HUDEP-2 (cell line): Measurements from ENCODE around the gene PHLDB3.

Experiments used
- DNase-seq, 76 experiments: peaks; one replicate each; lab custom pipeline; 2025; ENCODE audit not compliant: unreplicated experiment in 76 of 76; lab: John Stamatoyannopoulos, UW

The PHLDB3 gene

DNA sequence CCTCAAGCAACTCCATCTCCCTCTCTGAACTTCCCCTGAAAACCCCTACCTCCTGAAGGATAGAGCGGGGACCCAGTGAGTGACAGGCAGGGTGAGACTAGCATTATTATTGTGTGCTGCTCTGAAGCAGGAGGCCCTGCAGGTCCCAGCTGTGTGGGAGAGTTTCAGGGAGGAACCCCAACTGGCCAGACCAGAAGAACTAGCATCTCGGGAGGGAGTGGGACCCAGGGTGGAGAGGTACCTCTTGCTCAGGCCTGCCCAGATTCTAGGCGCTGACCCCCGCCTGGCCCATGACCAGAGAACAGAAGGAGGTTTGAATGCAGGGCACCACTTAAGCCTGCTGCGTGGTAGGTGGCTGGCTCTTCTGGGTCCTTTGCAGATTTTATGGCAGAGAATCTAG lies 33.5 kb downstream of the PHLDB3 start:
- DNase-seq: no peak

DNA sequence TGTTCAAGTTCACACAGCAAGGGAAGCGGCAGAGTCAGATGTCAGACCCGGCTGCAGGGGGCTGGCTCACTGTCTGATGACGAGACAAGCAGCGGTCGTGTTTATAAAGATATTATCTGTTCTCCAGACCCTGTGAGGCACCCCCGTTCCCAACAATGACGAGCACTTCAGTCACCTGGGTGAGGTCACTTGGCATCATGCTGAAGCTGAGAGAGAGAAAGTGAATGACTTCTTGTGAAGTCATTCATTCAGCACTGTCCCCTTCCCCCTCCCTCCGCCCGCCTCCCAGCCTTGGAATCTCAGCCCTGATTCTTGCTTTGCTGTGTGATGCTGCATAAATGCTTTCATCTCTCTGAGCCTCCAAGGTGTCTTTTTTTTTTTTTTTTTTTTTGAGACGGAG lies 34.3 kb downstream of the PHLDB3 start:
- no peak for DNase-seq

DNA sequence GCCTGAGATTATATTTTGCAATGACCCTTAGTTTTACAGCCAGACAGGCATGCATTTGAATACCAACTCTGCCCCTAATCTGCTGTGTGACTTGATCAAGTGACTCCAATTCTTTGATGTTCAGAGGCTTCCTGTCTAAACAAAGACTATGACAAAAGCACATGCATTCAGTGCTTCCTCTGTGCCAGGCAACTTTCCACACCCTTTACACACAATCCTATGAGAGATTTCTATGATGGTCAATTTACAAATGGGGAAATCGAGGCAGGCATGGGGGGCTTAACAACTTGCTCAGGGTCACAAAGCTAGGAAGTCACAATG lies 35.4 kb downstream of the PHLDB3 start:
- no peak for DNase-seq

DNA sequence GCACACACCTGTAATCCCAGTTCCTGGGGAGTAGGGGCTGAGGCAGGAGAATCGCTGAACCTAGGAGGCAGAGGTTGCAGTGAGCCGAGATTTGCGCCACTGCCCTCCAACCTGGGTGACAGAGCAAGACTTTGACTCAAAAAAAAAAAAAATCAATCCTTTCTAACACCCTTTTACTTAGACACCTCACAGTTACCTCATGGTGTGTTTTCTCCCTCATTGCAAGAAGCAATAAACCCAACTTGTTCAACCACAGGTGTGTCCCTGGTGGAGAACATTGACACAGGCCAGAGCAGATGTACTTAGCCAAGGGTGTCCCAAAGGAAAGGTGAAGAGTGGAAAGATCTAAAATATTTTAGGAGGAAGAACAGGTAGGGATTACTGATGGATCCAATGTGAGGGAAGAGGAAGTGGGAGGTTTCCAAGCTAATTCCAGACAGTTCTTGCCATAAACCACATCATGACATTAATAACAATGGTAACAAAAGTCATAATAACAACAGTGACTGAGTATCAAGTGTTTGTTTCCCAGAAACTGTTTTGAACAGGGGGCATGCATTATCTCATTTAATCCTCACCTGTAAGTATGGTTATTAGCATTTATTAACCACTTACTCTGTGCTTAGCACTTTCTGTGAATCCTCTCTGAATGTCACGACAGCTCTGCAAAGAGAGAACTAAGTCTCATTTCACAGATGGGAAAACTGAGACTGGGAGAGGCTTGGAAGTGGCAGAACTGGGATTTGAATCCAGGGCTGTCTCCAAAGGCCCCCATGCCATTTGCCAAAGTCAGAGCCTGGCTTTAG lies 36.0 kb downstream of the PHLDB3 start:
- no peak for DNase-seq

DNA sequence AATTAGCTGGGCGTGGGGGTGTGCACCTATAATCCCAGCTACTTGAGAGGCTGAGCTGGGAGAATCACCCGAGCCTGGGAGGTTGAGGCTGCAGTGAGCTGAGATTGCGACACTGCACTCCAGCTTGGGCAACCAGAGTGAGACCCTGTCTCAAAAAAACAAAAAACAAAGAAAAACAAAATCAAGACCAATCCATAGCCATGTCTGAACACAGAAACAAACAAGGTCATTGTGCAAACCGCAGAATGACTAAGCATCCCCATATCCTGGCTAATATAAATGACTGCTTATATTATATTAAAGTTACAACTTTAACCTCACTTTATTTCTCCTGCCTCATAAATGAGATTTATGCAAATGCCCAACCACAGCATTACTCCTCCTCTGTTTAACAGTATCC lies 36.8 kb downstream of the PHLDB3 start:
- DNase-seq: no peak

DNA sequence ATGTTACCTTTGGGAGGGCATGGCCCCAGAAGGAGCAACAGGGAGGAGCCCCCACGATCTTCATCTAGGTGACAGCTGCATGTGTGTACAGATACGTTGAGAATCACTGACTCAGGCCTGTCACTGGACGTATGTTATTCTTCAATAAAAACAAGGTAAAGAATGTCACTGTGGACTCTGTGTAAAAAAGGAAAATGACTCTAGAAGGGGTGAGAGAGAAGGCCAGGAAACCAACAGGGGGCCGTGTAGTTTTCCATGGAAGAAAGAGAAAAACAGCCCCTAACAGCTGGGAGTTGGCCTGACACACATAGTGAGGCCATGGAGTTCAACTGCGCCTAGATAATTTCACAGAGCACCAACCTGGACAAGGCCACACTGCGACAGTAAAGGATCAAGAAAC lies 37.3 kb downstream of the PHLDB3 start:
- DNase-seq: no peak

DNA sequence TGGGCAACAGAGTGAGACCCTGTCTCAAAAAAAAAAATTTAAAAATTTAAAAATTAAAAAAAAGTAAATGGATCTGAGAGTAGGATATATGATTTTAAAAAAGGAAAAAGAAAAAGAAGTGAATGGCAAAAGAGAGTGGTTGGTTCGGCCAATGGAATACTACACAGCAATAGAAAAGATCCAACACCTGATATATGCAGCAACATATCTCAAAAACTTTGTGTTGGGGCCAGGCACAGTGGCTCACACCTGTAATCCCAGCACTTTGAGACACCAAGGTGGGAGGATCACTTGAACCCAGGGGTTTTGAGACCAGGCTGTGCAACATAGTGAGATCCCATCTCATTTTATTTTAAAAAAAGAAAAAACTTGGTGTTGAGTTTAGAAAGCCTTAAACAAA lies 37.8 kb downstream of the PHLDB3 start:
- no peak for DNase-seq

DNA sequence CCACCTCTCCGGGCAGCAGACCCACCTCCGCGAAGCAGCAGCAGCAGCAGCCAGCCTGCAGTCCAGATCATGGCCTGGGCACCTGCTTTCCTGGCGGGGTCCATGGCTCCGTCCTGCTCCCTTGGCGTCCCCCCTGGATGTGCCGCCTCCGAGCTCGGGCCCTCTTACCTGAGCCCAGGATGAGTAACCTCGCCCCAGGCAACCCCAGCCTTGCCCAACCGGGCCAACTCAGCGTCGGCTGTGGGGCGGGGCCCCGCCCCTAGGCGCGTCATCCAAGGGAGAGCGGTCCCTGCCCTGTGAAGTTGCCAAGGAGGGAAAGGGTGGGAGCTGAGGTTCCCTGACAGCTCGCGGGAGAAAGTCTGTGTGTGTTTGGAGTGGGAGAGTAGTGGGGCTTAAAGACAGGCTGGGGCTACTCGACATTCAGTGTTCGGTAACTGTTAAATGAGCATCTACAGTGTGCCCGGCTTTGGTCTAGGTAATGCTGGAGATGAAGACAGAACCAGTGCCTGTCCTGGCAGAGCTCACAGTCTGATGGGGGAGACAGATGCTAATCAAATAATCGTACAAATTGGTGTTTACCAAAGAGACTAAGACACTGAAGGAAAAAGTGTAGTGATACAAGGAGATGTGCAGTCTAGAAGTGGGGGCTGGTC lies 39.0 kb downstream of the PHLDB3 start, which contains the start of gene LYPD3:
LYPD3 (minus strand) TSS at position 141 of the 653 bp plus-strand sequence; CDS start at position 104, 37 bp downstream.
- DNase-seq: peak in 8 of 76 experiments; percentile 1 to 38 (median 17)

DNA sequence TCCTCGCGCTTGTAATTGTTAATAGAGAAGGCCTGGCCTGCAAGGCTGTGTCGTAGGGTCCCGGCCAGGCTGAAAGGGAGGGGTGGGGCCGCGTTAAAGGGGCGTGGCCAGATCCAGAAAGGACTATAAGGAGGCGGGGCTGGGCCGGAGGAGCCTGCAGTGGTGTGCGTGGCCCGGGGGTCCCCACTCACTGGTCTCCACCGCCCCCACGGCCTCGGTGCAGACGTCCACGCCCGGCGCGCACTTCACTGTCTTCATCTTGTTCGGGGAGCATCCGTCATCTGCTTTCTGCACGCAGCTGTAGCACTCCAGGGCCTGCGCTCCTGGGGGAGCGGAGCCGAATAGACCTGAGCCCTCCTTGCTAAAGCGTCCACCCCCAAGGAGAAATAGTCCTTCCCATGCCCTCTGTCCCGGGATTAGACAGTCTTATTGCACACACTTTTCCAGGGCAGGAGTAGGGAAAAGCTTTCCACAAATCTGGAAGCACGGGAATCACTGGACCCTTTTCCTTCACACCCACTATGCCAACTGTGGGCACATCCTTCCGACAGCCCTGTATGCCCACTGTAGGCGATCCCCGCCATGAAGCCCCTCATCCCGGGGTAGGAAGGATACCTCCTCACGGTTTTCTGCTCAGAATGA lies 40.3 kb downstream of the PHLDB3 start:
- peak in 16 of 76 experiments; percentile 61 to 84 (median 74) for DNase-seq

DNA sequence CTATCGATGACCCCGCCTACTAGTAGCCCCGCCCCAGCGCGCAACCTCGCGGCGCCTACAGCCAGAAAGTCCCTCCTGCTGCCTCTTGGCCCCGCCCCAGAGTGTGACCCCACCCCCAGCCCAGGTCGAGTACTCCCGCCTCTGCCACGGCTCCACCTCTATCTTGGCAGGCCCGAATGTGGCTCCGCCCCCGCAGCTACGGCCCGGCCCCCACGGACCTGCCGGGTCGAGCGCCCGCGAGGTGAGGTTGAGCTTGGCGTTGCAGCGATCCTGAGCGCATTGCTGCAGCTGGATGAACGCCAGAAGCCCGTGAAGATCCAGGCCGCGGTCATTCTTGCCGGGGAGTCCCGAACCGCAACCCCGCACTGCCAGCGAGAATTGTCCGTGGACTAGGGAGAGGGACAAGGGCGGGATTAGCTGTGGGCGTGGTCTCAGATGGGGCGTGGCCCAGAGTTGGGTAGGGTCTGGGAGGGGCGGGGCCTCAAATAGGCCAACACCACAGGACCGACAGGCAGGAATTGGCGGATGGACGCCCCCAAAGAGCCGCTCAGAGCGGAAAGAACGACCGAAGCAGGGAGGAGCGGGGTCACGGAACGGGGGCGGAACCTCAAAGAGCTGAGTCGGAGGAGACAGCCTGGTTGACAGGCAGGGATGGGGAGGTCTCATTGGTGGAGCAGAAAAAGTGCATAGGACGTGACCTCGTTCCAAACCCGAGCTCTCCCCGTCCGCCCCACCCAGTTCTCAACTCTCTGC lies 41.0 kb downstream of the PHLDB3 start:
- DNase-seq: peak; percentile 58 to 100 (median 99)

DNA sequence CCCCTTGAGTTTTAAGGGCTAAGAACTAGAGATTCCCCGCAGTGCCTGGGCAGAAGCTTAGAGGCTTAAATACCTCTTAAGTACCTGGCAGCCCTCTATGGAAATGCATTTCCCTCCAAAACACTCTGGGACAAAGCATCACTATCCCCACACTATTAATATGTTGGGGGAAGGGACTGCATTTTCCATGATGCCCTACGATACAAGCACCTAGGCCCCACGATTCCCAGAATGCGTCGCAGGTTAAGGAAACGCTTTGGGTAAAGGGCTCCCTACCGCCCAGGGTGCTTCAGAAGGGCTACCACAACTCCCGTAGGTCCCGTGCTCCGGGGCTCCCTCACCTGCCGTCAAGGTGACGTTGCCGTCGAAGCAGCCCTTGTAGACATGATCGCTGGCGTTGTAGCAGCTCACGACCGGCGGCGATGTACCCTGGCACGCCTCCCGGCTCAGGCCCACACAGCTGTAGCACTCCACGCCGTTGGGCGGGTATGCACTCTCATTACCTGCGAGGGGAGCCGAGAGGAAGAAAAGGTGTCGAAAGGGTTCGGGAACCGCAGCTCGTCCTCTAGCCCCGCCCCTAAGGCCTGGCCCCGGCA lies 41.7 kb downstream of the PHLDB3 start:
- no peak for DNase-seq

DNA sequence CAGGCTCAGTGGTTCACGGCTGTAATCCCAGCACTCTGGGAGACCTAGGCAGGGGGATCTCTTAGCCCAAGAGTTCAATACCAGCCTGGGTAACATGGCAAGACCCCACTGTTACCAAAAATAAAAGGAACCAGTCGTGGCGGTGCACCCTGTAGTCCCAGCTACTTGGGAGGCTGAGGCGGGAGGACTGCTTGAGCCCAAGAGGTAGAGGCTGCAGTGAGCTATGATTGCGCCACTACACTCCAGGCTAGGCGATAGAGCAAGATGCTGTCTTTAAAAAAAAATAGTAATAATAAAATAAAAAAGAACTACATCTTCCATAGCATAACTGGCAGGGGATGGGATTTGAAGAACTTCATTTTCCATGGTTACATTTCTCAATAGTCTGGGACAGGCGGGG lies 42.2 kb downstream of the PHLDB3 start:
- DNase-seq: no peak

DNA sequence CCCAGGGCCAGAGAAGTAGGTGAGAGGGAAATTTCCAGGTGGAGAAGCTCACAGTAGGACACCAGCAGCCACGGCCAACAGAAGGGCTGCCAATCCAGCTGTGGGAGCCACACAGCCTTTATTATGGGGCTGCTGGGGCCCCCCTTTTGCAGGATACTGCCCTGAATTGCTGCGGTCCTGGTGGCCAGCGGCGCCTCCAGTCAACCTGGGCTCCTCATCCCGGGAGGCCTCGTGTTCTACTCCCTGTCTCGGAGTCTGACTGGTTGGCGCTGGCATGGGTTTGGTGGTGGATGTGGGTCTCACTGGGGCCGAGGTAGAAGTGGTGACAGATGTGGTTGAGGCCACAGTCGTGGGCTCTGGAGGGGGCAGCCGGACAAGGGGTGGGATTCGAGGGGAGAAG lies 43.2 kb downstream of the PHLDB3 start:
- DNase-seq: no peak

DNA sequence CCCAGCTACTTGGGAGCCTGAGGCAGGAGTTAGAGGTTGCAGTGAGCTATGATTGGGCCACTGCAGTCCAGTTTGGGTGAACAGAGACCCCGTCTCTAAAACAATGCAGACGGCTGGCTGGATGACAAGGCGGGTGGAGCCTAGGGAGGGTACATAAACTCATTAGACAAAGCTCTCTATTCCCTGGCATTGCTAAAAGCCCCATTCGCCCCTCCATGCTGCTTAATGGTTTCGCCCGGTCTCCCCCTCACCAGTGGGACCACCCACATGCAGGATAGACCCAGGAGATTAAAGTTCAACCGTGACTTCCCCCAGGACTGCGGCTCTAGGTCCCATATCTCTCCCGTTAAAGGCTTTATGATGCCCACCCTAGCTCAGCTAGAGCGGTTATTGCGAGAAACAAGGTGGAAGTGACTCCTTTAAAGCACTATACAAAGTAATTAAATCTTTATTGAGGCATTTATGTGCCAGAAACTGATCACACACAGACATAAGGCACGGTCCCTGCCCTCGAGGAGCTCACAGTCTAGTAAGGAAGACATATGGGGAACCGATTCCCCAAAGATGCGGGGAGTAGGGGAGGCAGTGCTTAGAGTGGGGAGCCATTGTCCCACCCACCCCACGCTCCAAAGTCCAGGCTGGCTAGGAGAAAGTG lies 44.1 kb downstream of the PHLDB3 start:
- no peak for DNase-seq

DNA sequence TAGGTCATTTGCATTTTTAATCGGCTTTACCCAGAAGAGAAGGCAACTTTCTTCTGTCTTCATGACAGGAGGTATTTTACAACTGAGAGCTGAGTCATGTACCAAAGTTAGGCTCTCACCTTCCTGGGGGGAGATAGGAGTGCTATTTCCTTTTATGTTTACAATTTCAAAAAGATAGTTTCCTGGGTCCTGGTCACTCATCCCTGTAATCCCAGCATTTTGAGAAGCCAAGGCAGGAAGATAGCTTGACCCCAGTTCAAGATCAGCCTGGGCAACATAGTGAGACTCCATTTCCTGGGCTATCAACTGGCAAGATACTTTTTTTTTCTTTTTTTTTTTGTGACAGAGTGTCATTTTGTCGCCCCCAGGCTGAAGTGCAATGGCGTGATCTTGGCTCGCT lies 46.7 kb downstream of the PHLDB3 start:
- no peak for DNase-seq

DNA sequence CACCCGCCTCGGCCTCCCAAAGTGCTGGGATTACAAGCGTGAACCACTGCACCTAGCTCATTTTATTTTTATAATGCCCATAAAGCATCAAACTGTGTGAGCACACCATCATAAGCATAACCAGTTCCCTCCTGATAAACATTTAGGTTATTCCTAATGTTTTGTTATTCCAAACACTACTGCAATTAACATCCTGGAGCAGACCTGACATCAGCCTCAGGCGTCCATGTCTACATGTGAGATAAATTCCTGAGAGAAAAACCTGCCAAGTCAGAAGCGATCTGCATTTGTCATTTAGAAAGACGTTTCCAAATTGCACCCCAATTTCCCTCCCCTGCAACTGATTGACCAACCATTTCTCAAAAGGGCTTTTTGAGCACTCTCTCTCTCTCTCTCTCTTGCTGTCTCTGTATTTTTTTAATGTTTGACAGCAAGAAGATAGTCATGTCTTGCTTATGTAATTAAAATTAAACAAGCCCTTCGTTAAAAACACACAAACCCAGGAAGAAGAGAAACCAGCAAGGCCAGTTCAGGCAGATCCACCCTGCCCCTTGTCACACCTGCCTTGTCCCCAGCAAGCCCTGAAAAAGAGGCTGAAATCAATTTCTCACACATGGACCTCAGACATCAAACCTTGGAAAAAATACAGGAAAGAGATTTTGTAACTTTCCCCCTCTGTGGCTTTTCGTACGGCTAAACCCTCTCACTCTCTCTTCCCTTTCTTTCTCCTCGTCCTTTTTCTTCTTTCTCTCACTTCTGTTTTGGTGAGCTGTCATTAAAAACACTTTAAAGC lies 49.0 kb downstream of the PHLDB3 start:
- DNase-seq: no peak

DNA sequence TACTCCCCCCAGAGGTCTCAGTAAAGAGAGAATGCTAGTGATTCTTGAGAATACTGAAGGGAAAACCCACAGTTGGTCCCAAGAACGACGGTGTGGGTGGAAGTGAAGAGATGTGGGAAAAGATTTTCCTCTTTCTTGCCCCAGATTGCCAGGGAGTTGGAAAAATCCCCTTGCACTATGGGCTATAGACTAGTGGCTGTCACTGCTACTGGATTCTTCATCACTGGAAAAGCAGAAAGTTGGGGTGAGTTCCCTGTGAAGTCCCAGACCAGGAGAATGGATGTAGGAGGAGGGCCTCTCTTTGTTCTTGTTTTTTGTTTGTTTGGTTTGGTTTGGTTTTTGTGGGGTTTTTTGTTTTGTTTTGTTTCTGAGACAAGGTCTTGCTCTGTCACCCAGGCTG lies 50.5 kb downstream of the PHLDB3 start:
- no peak for DNase-seq

DNA sequence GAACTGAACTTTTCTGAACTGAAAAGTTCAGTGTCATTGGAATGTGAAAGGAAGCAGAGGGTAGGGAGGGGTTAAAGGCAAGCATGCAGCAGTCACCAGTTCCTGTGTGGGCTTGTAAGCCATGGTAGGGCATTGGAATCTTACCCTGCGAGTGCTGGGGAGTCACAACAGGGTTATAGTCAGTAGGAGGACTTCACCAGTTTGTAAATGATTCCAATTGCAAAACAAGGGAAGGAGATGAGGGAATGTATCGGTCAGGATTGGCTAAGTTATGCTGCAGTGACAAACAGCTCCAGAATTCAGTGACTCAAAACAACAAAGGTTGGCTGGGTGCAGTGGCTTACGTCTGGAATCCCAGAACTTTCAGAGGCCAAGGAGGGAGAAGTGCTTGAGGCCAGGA lies 52.0 kb downstream of the PHLDB3 start:
- DNase-seq: no peak

DNA sequence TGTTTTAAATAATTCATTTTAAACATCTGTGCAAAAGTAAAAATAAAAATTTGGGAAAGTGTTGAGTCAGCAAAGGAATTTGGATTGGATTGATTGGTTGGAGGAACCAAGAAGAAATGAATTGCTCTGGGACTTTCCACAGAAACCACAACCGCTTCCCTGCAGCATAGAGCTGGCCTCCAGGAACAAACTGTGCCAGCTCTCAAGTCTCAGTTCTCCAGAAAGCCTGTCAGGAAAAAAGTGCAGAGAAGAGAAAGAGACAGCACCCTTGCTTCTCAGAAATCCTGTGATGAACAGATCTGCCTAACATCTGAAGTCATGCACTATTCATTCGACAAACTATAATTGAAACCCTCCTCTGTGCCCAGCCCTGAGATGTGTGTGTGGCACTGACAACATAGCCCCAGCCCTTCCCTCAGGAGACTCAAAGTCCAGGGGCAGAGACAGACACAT lies 54.0 kb downstream of the PHLDB3 start:
- no peak for DNase-seq
